ENCODE results near the gene CDC42EP5.
"Not testable (repeated sequence)": the region's sequence is repeated elsewhere in the genome, so short reads cannot be mapped to it uniquely, and the experiment has no call there.

The CDC42EP5 gene

GRCh38 chr19:54482889-54483288, 9.8 kb upstream of the CDC42EP5 start:
- Histone ChIP-seq H3K27me3 (ENCODE audit: control insufficient read depth, insufficient read depth, low read length) (no peaks in the 10 kb centered on the region), H3K9ac (ENCODE audit: low read length) (no peak overlapping the region), H3K4me3 (ENCODE audit: low read length) (no peak overlapping the region)

GRCh38 chr19:54481326-54481930, 8.3 kb upstream of the CDC42EP5 start:
- H3K4me3 ChIP-seq (ENCODE audit: low read length) = no peak overlapping the region
- H3K36me3 ChIP-seq (ENCODE audit: control insufficient read depth, insufficient read depth, low read length) = no peaks in the 10 kb centered on the region
- H3K4me1 ChIP-seq (ENCODE audit: control insufficient read depth, insufficient read depth, low read length) = no peaks in the 10 kb centered on the region
- no peaks in the 10 kb centered on the region for H3K9me3 ChIP-seq (ENCODE audit: control insufficient read depth, low read length)
- H3K27me3 ChIP-seq (ENCODE audit: control insufficient read depth, insufficient read depth, low read length) = no peaks in the 10 kb centered on the region
- H3K9ac ChIP-seq (ENCODE audit: low read length) = no peak overlapping the region

More at GRCh38 chr19:54482889-54483288, 9.8 kb upstream of the CDC42EP5 start:
- H3K36me3 ChIP-seq (ENCODE audit: control insufficient read depth, insufficient read depth, low read length) = no peaks in the 10 kb centered on the region
- H3K4me1 ChIP-seq (ENCODE audit: control insufficient read depth, insufficient read depth, low read length) = no peaks in the 10 kb centered on the region
- no peaks in the 10 kb centered on the region for H3K9me3 ChIP-seq (ENCODE audit: control insufficient read depth, low read length)

GRCh38 chr19:54480051-54480450, 7.0 kb upstream of the CDC42EP5 start:
- H3K4me3 ChIP-seq (ENCODE audit: low read length) = no peak overlapping the region
- no peaks in the 10 kb centered on the region for H3K36me3 ChIP-seq (ENCODE audit: control insufficient read depth, insufficient read depth, low read length)
- no peak overlapping the region for H3K9ac ChIP-seq (ENCODE audit: low read length)
- H3K4me1 ChIP-seq (ENCODE audit: control insufficient read depth, insufficient read depth, low read length) = no peaks in the 10 kb centered on the region
- H3K27me3 ChIP-seq (ENCODE audit: control insufficient read depth, insufficient read depth, low read length) = no peaks in the 10 kb centered on the region
- no peaks in the 10 kb centered on the region for H3K9me3 ChIP-seq (ENCODE audit: control insufficient read depth, low read length)

GRCh38 chr19:54478677-54479266, 5.7 kb upstream of the CDC42EP5 start:
- Histone ChIP-seq H3K9ac (ENCODE audit: low read length) (no peak overlapping the region), H3K27me3 (ENCODE audit: control insufficient read depth, insufficient read depth, low read length) (no peaks in the 10 kb centered on the region), H3K4me3 (ENCODE audit: low read length) (no peak overlapping the region), H3K36me3 (ENCODE audit: control insufficient read depth, insufficient read depth, low read length) (no peaks in the 10 kb centered on the region), H3K9me3 (ENCODE audit: control insufficient read depth, low read length) (no peaks in the 10 kb centered on the region), H3K4me1 (ENCODE audit: control insufficient read depth, insufficient read depth, low read length) (peaks cover 2% of the 10 kb centered on the region)

- no peak overlapping the region for H3K9ac ChIP-seq (ENCODE audit: low read length)
- H3K27me3 ChIP-seq (ENCODE audit: control insufficient read depth, insufficient read depth, low read length) = no peaks in the 10 kb centered on the region
- no peaks in the 10 kb centered on the region for H3K9me3 ChIP-seq (ENCODE audit: control insufficient read depth, low read length)
- H3K4me3 ChIP-seq (ENCODE audit: low read length) = no peak overlapping the region
- peaks cover 8% of the 10 kb centered on the region for H3K4me1 ChIP-seq (ENCODE audit: control insufficient read depth, insufficient read depth, low read length)
- no peaks in the 10 kb centered on the region for H3K36me3 ChIP-seq (ENCODE audit: control insufficient read depth, insufficient read depth, low read length)
Observed at GRCh38 chr19:54477650-54478049, 4.6 kb upstream of the CDC42EP5 start.

GRCh38 chr19:54475706-54476105, 2.6 kb upstream of the CDC42EP5 start:
- Histone ChIP-seq H3K9me3 (ENCODE audit: control insufficient read depth, low read length) (no peaks in the 10 kb centered on the region), H3K9ac (ENCODE audit: low read length) (no peak overlapping the region), H3K36me3 (ENCODE audit: control insufficient read depth, insufficient read depth, low read length) (no peaks in the 10 kb centered on the region), H3K4me3 (ENCODE audit: low read length) (no peak overlapping the region), H3K4me1 (ENCODE audit: control insufficient read depth, insufficient read depth, low read length) (peaks cover 12% of the 10 kb centered on the region), H3K27me3 (ENCODE audit: control insufficient read depth, insufficient read depth, low read length) (peaks cover 7% of the 10 kb centered on the region)

GRCh38 chr19:54473892-54474372, 836 bp upstream of the CDC42EP5 start:
- Histone ChIP-seq H3K9ac (ENCODE audit: low read length) (peak overlapping the region; percentile 83), H3K4me1 (ENCODE audit: control insufficient read depth, insufficient read depth, low read length) (peaks cover 28% of the 10 kb centered on the region), H3K27me3 (ENCODE audit: control insufficient read depth, insufficient read depth, low read length) (peaks cover 8% of the 10 kb centered on the region), H3K9me3 (ENCODE audit: control insufficient read depth, low read length) (no peaks in the 10 kb centered on the region), H3K36me3 (ENCODE audit: control insufficient read depth, insufficient read depth, low read length) (no peaks in the 10 kb centered on the region), H3K4me3 (ENCODE audit: low read length) (no peak overlapping the region)

- no peaks in the 10 kb centered on the region for H3K9me3 ChIP-seq (ENCODE audit: control insufficient read depth, low read length)
- H3K4me3 ChIP-seq (ENCODE audit: low read length) = peak overlapping the region; percentile 90
Observed at GRCh38 chr19:54470991-54471782, 1.9 kb downstream of the CDC42EP5 start.

GRCh38 chr19:54470276-54470887, 2.7 kb downstream of the CDC42EP5 start:
- Histone ChIP-seq H3K36me3 (ENCODE audit: control insufficient read depth, insufficient read depth, low read length) (no peaks in the 10 kb centered on the region), H3K9ac (ENCODE audit: low read length) (peak overlapping the region; percentile 96), H3K27me3 (ENCODE audit: control insufficient read depth, insufficient read depth, low read length) (peaks cover 8% of the 10 kb centered on the region), H3K4me1 (ENCODE audit: control insufficient read depth, insufficient read depth, low read length) (peaks cover 44% of the 10 kb centered on the region), H3K4me3 (ENCODE audit: low read length) (peak overlapping the region; percentile 90), H3K9me3 (ENCODE audit: control insufficient read depth, low read length) (no peaks in the 10 kb centered on the region)

More at GRCh38 chr19:54470991-54471782, 1.9 kb downstream of the CDC42EP5 start:
- Histone ChIP-seq H3K36me3 (ENCODE audit: control insufficient read depth, insufficient read depth, low read length) (no peaks in the 10 kb centered on the region), H3K27me3 (ENCODE audit: control insufficient read depth, insufficient read depth, low read length) (peaks cover 8% of the 10 kb centered on the region), H3K9ac (ENCODE audit: low read length) (peak overlapping the region; percentile 96), H3K4me1 (ENCODE audit: control insufficient read depth, insufficient read depth, low read length) (peaks cover 37% of the 10 kb centered on the region)

- no peaks in the 10 kb centered on the region for H3K9me3 ChIP-seq (ENCODE audit: control insufficient read depth, low read length)
- H3K4me3 ChIP-seq (ENCODE audit: low read length) = peak overlapping the region; percentile 9
- peaks cover 8% of the 10 kb centered on the region for H3K27me3 ChIP-seq (ENCODE audit: control insufficient read depth, insufficient read depth, low read length)
- H3K9ac ChIP-seq (ENCODE audit: low read length) = peak overlapping the region; percentile 96
- H3K4me1 ChIP-seq (ENCODE audit: control insufficient read depth, insufficient read depth, low read length) = peaks cover 47% of the 10 kb centered on the region
- H3K36me3 ChIP-seq (ENCODE audit: control insufficient read depth, insufficient read depth, low read length) = no peaks in the 10 kb centered on the region
Observed at GRCh38 chr19:54469496-54469934, 3.6 kb downstream of the CDC42EP5 start.

GRCh38 chr19:54466110-54466480, 7.0 kb downstream of the CDC42EP5 start:
- not testable (repeated sequence) for H3K9ac ChIP-seq (ENCODE audit: low read length); H3K4me3 ChIP-seq (ENCODE audit: low read length); H3K9me3 ChIP-seq (ENCODE audit: control insufficient read depth, low read length); H3K36me3 ChIP-seq (ENCODE audit: control insufficient read depth, insufficient read depth, low read length); H3K27me3 ChIP-seq (ENCODE audit: control insufficient read depth, insufficient read depth, low read length)
- peaks cover 60% of the 10 kb centered on the region for H3K4me1 ChIP-seq (ENCODE audit: control insufficient read depth, insufficient read depth, low read length)

All from mucosa of stomach (tissue), 1 donor.